ENCODE results near the gene LDLRAD4.

LDLRAD4 gene

GRCh38 chr18:13265911-13266217, 47.3 kb downstream of the LDLRAD4 start:
- no peak for DNase-seq (ENCODE audit: low read depth in 2 of 2)

- no peak for DNase-seq (ENCODE audit: low read depth in 2 of 2)
Observed at GRCh38 chr18:13266218-13267100, 47.9 kb downstream of the LDLRAD4 start.

- DNase-seq (ENCODE audit: low read depth in 2 of 2) = no peak
Observed at GRCh38 chr18:13267431-13267873, 48.9 kb downstream of the LDLRAD4 start.

GRCh38 chr18:13268158-13269012, 49.8 kb downstream of the LDLRAD4 start:
- DNase-seq (ENCODE audit: low read depth in 2 of 2) = no peak

- no peak for DNase-seq (ENCODE audit: low read depth in 2 of 2)
Observed at GRCh38 chr18:13269013-13269280, 50.4 kb downstream of the LDLRAD4 start.

GRCh38 chr18:13269521-13270011, 51.0 kb downstream of the LDLRAD4 start:
- DNase-seq (ENCODE audit: low read depth in 2 of 2) = no peak

- DNase-seq (ENCODE audit: low read depth in 2 of 2) = no peak
Observed at GRCh38 chr18:13270279-13270855, 51.8 kb downstream of the LDLRAD4 start.

- DNase-seq (ENCODE audit: low read depth in 2 of 2) = no peak
Observed at GRCh38 chr18:13271302-13271911, 52.8 kb downstream of the LDLRAD4 start.

GRCh38 chr18:13272416-13272815, 53.9 kb downstream of the LDLRAD4 start:
- DNase-seq (ENCODE audit: low read depth in 2 of 2) = no peak

- DNase-seq (ENCODE audit: low read depth in 2 of 2) = no peak
Observed at GRCh38 chr18:13273800-13274199, 55.2 kb downstream of the LDLRAD4 start.

- no peak for DNase-seq (ENCODE audit: low read depth in 2 of 2)
Observed at GRCh38 chr18:13275075-13275474, 56.5 kb downstream of the LDLRAD4 start.

- DNase-seq (ENCODE audit: low read depth in 2 of 2) = no peak
Observed at GRCh38 chr18:13276530-13277520, 58.3 kb downstream of the LDLRAD4 start.

- DNase-seq (ENCODE audit: low read depth in 2 of 2) = no peak
Observed at GRCh38 chr18:13278062-13278630, 59.6 kb downstream of the LDLRAD4 start.

GRCh38 chr18:13279181-13280069, 60.9 kb downstream of the LDLRAD4 start:
- DNase-seq (ENCODE audit: low read depth in 2 of 2) = no peak

- DNase-seq (ENCODE audit: low read depth in 2 of 2) = no peak
Observed at GRCh38 chr18:13280070-13280795, 61.7 kb downstream of the LDLRAD4 start.

- DNase-seq (ENCODE audit: low read depth in 2 of 2) = no peak
Observed at GRCh38 chr18:13281406-13281805, 62.8 kb downstream of the LDLRAD4 start.

- no peak for DNase-seq (ENCODE audit: low read depth in 2 of 2)
Observed at GRCh38 chr18:13283746-13284145, 65.2 kb downstream of the LDLRAD4 start.

GRCh38 chr18:13284330-13285027, 65.9 kb downstream of the LDLRAD4 start:
- no peak for DNase-seq (ENCODE audit: low read depth in 2 of 2)
